OCI-M2 (cell line): ENCODE results near the gene CDK5.
"Not testable (repeated sequence)": the region's sequence is repeated elsewhere in the genome, so short reads cannot be mapped to it uniquely, and the experiment has no call there.

Experiments used
- DNase-seq: peaks from one replicate; lab custom pipeline; 2025; ENCODE audit not compliant: unreplicated experiment; lab: John Stamatoyannopoulos, UW

Gene CDK5

DNA sequence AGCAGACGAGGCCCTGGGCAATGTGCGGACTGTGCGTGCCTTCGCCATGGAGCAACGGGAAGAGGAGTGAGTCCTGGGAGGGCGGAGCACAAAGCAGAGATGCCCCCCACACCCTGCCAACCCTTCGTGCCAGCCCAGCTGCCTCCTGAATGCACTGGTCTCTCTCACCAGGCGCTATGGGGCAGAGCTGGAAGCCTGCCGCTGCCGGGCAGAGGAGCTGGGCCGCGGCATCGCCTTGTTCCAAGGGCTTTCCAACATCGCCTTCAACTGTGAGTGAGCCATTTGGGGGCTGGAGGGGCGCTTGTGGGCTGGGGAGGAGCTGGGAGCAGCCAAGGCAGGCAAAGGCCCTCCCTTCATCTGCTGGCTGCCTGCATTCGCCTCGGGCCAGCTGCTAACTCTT, 21.8 kb downstream of the CDK5 start:
- no peak for DNase-seq

DNA sequence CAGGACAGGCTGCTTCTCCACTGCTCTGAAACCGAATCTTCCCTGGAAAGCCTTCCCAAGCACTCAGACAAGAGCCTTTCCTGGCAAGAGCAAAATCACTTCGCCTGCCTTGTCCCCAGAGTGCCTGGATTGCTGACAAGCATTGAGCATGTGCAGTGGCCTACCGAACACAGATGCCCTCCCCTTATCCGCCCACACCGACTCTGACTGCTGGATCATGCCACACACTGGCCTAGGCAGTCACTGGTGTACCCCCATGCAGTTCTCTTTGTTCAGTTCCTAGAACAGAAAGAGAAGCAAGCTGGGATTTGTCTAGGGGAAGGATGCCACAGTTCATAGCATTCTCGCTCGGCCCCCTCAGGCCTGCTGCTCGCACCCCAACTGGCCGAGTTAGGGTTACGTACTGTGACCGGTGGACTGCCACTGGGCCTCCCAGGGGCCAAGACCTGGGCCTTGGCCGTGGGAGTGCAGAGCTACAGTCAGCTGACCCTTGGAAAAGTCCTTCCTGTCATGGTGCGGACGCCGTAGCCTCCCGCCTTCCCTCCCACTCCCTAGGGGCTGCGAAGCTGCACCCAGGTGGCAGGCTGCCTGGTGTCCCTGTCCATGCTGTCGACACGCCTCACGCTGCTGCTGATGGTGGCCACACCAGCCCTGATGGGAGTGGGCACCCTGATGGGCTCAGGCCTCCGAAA, 22.5 kb downstream of the CDK5 start:
- no peak for DNase-seq

GRCh38 chr7:151034312-151035025, 23.2 kb downstream of the CDK5 start:
- DNase-seq: no peak

- no peak for DNase-seq
Observed at GRCh38 chr7:151033864-151034249, 23.8 kb downstream of the CDK5 start.

DNA sequence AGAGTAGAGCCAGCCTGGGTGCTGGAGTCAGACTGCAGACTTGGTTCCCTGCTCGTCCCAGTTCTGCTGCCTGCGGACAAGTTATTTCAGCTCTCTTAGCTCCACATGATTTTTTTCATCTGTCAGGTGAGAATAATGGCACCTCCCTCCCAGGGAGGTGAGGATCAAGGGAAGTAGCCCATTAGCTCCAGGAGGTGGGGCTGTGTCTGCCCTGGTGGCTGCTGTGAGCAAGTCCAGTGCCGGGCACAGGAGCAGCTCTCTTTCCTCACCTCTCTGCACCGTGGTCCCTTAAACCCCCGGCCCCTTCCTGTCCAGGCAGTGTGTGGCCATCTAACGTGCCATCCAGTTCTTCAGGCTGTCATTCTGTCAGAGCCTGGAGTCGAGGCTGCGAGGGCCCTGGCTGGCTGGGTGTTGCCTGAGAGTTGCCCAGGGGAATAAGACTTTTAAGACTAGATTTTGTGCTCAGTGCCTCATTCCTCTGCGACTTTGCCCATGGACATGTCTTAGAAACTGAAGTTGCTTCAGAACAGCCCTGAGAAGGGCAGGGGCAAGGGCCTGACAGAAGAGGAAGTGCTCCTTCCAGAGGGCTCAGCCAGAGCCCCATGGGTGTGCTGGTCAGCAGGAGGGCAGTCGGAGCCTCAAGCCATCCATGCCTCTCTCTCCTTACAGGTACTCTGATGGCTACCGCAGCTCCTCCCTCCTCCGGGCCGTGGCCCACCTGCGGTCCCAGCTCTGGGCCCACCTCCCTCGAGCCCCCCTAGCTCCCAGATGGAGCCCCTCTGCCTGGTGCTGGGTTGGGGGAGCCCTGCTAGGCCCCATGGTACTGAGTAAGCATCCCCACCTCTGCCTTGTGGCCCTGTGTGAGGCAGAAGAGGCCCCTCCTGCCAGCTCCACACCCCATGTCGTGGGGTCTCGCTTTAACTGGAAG, 24.5 kb downstream of the CDK5 start:
- DNase-seq: no peak

GRCh38 chr7:151031011-151031410, 26.7 kb downstream of the CDK5 start:
- DNase-seq: no peak

DNA sequence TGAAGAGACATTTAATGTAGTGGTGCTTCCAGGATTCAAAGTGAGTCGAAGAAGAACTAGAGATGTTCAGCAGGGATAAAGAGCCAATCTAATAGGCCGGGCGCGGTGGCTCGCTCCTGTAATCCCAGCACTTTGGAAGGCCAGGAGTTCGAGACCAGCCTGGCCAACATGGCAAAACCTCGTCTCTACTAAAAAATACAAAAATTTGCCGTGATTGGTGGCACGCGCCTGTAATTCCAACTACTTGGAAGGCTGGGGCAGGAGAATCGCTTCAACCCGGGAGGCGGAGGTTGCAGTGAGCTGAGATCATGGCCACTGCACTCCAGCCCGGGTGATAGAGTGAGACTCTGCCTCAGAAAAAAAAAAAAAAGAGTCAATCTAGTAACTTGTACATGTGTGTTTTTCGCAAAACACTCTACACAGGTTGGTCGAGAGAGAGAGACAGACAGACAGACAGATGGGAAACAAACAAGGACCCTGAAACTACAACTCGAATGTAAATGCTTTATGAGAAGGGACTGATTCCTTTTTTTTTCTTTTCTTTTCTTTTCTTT, 28.7 kb downstream of the CDK5 start:
- no peak for DNase-seq

DNA sequence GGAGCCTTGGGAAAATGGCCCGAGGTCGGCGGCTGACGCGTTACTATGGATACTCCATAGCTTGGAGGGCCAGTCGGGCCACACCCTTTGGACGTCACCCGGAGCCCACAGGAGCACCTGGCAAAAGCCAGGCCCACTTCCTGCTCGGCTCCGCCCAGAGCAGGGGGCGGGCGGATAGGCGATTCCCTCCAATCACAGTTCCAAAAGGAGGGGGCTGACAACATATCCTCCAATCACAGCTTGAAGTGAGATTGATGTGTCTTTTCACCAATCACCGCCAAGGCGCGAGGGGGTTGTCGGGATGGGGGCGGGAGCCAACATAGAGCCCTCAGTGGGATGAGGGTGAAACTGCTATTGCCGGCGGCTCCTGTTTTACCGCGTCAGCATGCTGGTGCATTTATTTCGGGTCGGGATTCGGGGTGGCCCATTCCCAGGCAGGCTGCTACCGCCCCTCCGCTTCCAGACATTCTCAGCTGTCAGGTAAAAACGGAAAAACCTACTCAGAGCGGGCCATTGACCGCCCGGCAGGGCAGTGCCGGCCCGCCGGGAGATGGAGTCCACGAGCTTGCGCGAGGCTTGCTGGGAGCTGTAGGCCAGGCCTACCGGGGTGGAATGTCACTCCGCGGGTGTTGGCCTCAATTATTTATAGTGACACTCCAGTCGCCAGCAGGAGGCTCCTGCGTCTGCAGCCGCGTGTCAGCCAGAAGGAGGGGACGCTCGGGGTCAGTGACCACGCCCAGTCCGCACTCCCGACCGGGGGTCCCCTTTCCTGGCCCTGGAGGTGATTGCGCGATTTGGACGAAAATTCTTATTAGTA, 29.4 kb downstream of the CDK5 start, which contains the start of gene ABCB8:
Gene ABCB8, plus strand, starts transcription at position 320 of the 817 bp plus-strand sequence. Its CDS starts 66 bp downstream, at position 386.
- DNase-seq: peak; percentile 98

- DNase-seq: not testable (repeated sequence)
Observed at GRCh38 chr7:151027728-151028130, 30.0 kb downstream of the CDK5 start.

GRCh38 chr7:151026771-151027727, 30.6 kb downstream of the CDK5 start:
- DNase-seq: peak; percentile 83

DNA sequence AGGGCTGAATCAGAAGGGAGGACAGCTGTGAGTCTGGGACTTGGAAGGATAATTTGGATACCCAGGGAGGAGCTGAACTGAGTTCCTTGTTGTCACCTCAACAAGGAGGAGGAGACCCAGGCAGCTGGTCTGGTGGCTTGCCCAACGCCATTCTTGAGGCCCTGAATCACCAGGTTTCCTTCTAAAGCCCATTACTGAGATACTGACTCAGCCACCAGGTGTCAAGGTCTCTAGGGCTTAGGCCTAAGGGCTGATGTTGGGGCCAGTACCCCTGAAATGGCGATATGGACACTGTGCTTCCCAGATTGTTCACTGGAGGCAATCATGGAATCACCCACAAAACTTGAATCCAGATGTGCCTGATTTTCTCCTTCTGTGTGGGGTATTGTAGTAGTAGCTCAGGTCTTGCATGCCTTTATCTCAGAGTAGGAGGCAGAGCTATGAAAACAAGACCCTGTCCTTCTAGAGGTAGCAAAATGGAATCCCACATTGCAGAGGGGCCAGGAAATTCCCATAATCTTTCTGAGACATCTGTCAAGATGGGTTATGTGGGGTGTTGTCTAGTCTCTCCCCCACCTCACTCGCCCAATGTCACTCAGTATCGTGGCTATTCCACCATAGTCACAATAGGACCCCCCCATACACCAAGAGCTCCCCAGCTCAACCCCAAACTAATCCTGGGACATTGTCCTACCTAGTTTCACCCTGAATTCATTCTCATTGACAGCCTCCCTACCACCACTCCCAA, 31.6 kb downstream of the CDK5 start:
- no peak for DNase-seq

DNA sequence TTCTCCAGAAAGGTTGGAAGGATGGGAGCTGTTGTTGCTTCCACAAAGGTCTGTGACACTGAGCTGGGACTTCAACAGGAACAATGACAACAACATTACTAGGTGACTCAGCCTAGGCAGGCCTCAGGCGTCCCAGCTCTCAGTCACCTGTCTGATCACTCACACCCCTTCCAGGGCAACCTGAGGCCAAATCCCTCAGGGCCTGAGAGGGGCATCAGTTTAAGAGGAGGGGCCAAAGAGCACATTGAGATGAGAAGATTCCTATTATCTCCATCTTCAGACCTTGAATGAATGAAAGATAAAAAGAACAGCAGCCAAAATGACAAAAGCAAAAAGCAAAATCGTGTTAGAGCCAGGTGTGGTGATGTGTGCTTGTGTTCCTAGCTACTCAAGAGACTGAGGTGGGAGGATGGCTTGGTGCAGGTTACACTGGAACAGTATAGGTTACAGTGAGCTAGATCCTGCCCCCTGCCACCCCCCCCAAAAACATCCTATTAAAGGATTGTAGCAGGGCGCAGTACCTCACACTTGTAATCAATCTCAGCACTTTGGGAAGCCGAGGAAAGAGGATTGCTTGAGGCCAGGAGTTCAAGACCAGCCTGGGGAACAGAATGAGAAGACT, 33.2 kb downstream of the CDK5 start, which contains the start of gene ATG9B:
Gene ATG9B, minus strand, starts transcription at position 60 of the 622 bp plus-strand sequence. CDS start 71 bp downstream, outside the sequence.
- DNase-seq: no peak

GRCh38 chr7:151023232-151023631, 34.5 kb downstream of the CDK5 start:
- no peak for DNase-seq

DNA sequence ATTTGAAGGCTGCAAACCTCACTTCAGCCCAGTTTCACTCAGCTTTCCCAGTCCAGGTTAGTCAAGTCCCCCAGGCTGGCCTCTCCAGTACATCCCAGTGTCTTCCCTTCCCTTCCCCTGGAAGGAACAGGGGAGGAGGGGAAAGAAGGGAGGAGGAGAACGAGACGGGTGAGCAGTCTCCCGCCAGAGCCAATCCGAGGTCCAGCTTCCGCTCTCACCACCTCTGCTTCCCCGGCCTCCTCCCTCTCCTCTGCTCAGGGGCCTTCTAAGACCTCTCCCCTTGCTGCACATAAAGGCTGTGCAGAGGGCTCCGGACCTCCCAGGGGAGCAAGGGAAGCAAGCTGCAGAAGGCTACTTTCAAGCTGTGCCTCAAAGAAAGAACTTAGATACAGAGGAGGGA, 37.5 kb downstream of the CDK5 start:
- no peak for DNase-seq

GRCh38 chr7:151019130-151019447, 38.6 kb downstream of the CDK5 start:
- DNase-seq: no peak

DNA sequence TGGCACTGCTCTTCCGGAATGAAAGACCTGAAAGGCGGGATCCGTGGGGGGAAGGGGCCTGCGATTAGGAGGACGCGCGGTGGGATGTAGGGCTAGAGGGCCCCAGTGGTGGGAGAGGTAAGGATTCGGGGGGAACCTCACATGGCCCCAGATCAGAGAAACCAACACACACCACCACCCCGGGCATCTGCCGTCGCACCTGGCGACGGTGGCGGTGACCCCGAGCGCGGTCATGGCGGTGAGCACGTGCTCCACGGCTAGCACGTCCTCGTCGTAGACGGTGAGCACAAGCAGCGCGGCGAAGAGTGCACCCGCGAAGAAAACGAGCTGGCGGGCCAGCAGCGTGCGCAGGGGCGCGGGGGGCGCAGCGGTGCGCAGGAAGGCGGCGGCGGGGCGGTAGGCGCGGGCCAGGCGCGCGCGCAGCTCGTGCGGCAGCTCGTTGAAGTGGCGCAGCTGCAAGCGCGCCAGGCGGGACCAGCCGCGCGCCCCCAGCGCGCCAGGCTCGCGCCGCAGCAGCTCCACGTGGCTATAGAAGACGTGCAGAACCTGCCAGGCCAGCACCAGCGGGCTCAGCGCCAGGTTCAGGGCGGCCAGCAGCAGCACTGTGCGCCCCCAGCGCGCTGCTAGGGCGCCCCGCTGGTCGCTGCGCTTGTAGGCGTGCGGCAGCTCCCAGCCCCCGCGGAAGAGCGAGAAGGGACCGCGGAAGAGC, 39.1 kb downstream of the CDK5 start:
- no peak for DNase-seq

GRCh38 chr7:151017953-151018420, 39.7 kb downstream of the CDK5 start:
- peak; percentile 96 for DNase-seq
